ENCODE results near the gene METTL15.

- no peak for TF ChIP-seq CTCF (conservative IDR thresholded peaks at IDR 0.05; ENCODE audit: low read depth, low read length)
- no peak for TF ChIP-seq EZH2 (IDR thresholded peaks at IDR 0.05; ENCODE audit: low read length, unreplicated experiment)
- TF ChIP-seq EZH2phosphoT487 (IDR thresholded peaks at IDR 0.05; ENCODE audit: borderline replicate concordance, low read length) = no peak
These were observed 234.5 kb downstream of the METTL15 start for GRCh38 chr11:28342716-28343115.
